NB4 (cell line): Measurements from ENCODE around the gene VRK2.

Experiments
- DNase-seq: peaks from one replicate; pipeline ENCODE4 v3.0.0; 2010; ENCODE audit warnings: low read depth
- H3K4me3 ChIP-seq: one replicate; pipeline ENCODE4 v1.5.1; 2011; ENCODE audit warnings: mild to moderate bottlenecking, low read depth, low read length, moderate library complexity
- MAX ChIP-seq: IDR thresholded peaks from 2 replicates; pipeline ENCODE4 v1.6.1; 2011; ENCODE audit warnings: low read depth, low read length
- MYC ChIP-seq: IDR thresholded peaks from 2 replicates; pipeline ENCODE4 v1.6.1; 2011; ENCODE audit warnings: low read depth, low read length
- POLR2A ChIP-seq: IDR thresholded peaks from 2 replicates; pipeline ENCODE4 v1.6.1; 2011; ENCODE audit warnings: mild to moderate bottlenecking; ENCODE audit not compliant: insufficient read length; ENCODE audit errors: extremely low read depth
- TF ChIP-seq, protein P1 (sequence below): IDR thresholded peaks from one replicate; pipeline ENCODE4 v1.5.1; 2012; ENCODE audit warnings: low read depth, low read length

VRK2 gene

GRCh38 chr2:58122040-58122439 lies 75.4 kb downstream of the VRK2 start:
- no peak for DNase-seq
- no peak for TF ChIP-seq MAX
- TF ChIP-seq, protein P1, sequence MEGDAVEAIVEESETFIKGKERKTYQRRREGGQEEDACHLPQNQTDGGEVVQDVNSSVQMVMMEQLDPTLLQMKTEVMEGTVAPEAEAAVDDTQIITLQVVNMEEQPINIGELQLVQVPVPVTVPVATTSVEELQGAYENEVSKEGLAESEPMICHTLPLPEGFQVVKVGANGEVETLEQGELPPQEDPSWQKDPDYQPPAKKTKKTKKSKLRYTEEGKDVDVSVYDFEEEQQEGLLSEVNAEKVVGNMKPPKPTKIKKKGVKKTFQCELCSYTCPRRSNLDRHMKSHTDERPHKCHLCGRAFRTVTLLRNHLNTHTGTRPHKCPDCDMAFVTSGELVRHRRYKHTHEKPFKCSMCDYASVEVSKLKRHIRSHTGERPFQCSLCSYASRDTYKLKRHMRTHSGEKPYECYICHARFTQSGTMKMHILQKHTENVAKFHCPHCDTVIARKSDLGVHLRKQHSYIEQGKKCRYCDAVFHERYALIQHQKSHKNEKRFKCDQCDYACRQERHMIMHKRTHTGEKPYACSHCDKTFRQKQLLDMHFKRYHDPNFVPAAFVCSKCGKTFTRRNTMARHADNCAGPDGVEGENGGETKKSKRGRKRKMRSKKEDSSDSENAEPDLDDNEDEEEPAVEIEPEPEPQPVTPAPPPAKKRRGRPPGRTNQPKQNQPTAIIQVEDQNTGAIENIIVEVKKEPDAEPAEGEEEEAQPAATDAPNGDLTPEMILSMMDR, result no peak
- TF ChIP-seq MYC, result no peak
- TF ChIP-seq POLR2A, result no peak
- H3K4me3 ChIP-seq, result no peak overlapping the region

DNA sequence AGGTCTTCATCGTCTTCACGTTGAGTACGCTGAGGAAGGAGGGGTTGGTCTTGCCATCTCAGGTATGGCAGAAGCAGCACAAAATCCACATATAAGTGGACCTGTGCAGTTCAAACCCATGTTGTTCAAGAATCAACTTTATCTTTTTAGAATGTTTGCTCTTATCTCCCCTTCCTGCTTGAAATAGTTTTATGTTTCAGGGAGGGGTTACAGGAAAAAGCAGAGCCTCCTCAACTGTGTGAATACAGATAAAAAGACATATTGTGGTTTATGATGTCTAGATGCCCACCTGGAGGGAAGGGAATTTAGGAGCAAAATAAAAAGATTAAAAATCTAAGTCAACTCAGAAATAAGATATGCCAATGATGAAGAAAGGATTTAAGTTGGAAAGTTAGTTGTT lies 75.9 kb downstream of the VRK2 start:
- TF ChIP-seq MAX (no peak), MYC (no peak), POLR2A (no peak)
- TF ChIP-seq, protein P1, result no peak
- DNase-seq, result no peak
- H3K4me3 ChIP-seq, result no peak overlapping the region

GRCh38 chr2:58127111-58127510 lies 80.5 kb downstream of the VRK2 start:
- TF ChIP-seq, protein P1, result no peak
- TF ChIP-seq POLR2A (no peak), MAX (no peak), MYC (no peak)
- H3K4me3 ChIP-seq, result no peak overlapping the region
- no peak for DNase-seq

DNA sequence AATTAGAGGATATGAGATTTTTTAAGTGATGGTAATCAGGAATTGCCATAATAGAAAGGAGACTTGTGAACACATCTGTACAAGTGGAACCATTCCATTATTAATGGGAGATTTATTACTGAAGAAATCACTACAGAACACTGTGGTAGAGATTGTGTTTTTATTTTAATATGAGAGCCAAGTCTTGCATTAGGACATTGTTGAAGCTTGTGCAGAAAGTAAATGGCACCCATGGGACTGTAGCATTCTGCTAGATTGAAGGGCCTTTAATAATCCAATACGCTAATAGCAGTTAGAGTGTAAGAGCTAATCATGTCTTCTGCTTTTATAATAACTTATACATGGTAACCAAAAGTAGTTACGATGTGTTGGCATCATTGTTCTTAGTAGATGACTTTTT lies 83.6 kb downstream of the VRK2 start:
- DNase-seq, result no peak
- no peak overlapping the region for H3K4me3 ChIP-seq
- TF ChIP-seq, protein P1, result no peak
- no peak for TF ChIP-seq MAX
- TF ChIP-seq MYC, result no peak
- TF ChIP-seq POLR2A, result no peak

DNA sequence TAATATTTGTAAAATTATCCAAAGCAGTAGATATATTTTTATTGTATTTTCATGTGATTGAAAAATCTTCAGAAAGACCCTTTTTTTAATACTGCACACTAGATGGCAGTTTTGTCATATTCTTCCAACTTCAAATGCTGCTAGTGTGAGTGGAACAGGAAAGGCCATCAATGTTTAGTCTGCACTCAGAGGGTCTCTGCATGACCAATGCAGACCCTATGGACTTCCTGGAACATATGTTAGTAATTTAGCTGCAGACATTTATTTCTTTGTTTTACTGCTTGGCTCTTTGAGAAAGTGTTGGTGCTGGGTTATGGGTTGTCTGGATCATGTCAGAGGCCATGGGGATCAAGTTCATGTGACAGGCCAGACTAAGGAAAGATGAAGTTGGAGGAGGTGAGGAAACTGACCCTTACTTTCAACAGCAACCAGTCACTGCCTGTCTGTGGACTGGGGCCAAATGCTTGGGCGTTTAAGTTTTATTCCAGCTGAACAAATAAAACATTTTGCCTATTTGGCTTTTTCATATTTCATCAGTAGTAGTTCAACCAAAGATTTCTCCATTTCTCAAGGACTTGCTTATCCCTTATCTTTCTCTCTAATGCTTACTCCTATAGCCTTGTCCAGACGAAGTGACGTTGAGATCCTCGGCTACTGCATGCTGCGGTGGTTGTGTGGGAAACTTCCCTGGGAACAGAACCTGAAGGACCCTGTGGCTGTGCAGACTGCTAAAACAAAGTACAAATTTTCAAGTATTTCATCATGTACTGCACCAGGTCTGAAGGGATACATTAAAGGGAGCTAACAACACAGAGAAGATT lies 84.8 kb downstream of the VRK2 start:
- peak; percentile 13 for DNase-seq
- no peak overlapping the region for H3K4me3 ChIP-seq
- TF ChIP-seq, protein P1, result no peak
- TF ChIP-seq MYC (no peak), POLR2A (no peak), MAX (no peak)
